HEK293 (cell line): Measurements from ENCODE around the gene STMN1.

Experiments used
- AEBP2 ChIP-seq: fragments of 450-650 bp; formaldehyde crosslinking; IDR thresholded peaks from 2 replicates; pipeline ENCODE4 v1.5.1; 2016; ENCODE audit warnings: missing biosample characterization, missing genetic modification characterization, borderline replicate concordance
- BCL11B ChIP-seq: fragments of 450-650 bp; formaldehyde crosslinking; IDR thresholded peaks from 2 replicates; pipeline ENCODE4 v1.5.1; 2016; ENCODE audit warnings: low read depth, missing biosample characterization, missing genetic modification characterization
- KLF10 ChIP-seq: fragments of 450-650 bp; IDR thresholded peaks from 2 replicates; pipeline ENCODE4 v1.5.1; 2018; ENCODE audit warnings: missing biosample characterization, mild to moderate bottlenecking, missing genetic modification characterization
- KLF17 ChIP-seq: fragments of 450-650 bp; formaldehyde crosslinking; IDR thresholded peaks from 2 replicates; pipeline ENCODE4 v1.5.1; 2016; ENCODE audit warnings: missing biosample characterization, missing genetic modification characterization
- KLF8 ChIP-seq: fragments of 450-650 bp; formaldehyde crosslinking; IDR thresholded peaks from 2 replicates; pipeline ENCODE4 v1.5.1; 2016; ENCODE audit warnings: missing biosample characterization, missing genetic modification characterization
- PATZ1 ChIP-seq: fragments of 450-650 bp; formaldehyde crosslinking; IDR thresholded peaks from 2 replicates; pipeline ENCODE4 v1.5.1; 2016; ENCODE audit warnings: missing biosample characterization, missing genetic modification characterization
- PRDM1 ChIP-seq: fragments of 450-650 bp; formaldehyde crosslinking; IDR thresholded peaks from 2 replicates; pipeline ENCODE4; 2016; ENCODE audit warnings: missing biosample characterization, missing genetic modification characterization
- ZEB2 ChIP-seq: fragments of 450-650 bp; formaldehyde crosslinking; IDR thresholded peaks from 2 replicates; pipeline ENCODE4 v1.5.1; 2016; ENCODE audit warnings: missing biosample characterization, missing genetic modification characterization
- ZIC2 ChIP-seq: fragments of 450-650 bp; formaldehyde crosslinking; IDR thresholded peaks from 2 replicates; pipeline ENCODE4 v1.5.1; 2016; ENCODE audit warnings: missing biosample characterization, missing genetic modification characterization
- ZNF10 ChIP-seq: fragments of 450-650 bp; formaldehyde crosslinking; IDR thresholded peaks from 2 replicates; pipeline ENCODE4 v1.5.1; 2017; ENCODE audit warnings: missing biosample characterization, missing genetic modification characterization
- ZNF16 ChIP-seq: fragments of 450-650 bp; formaldehyde crosslinking; IDR thresholded peaks from 2 replicates; pipeline ENCODE4 v1.5.1; 2016; ENCODE audit warnings: low read depth, missing biosample characterization, missing genetic modification characterization
- ZNF169 ChIP-seq: fragments of 450-650 bp; formaldehyde crosslinking; IDR thresholded peaks from 2 replicates; pipeline ENCODE4 v1.5.1; 2016; ENCODE audit warnings: missing biosample characterization, missing genetic modification characterization
- ZNF19 ChIP-seq: fragments of 450-650 bp; formaldehyde crosslinking; IDR thresholded peaks from 2 replicates; pipeline ENCODE4; 2016; ENCODE audit warnings: missing biosample characterization, missing genetic modification characterization, low read depth
- ZNF302 ChIP-seq: fragments of 450-650 bp; formaldehyde crosslinking; IDR thresholded peaks from 2 replicates; pipeline ENCODE4 v1.5.1; 2016; ENCODE audit warnings: missing biosample characterization, missing genetic modification characterization, low read depth
- ZNF335 ChIP-seq: fragments of 450-650 bp; formaldehyde crosslinking; conservative IDR thresholded peaks from 2 replicates; pipeline ENCODE4 v1.5.1; 2016; ENCODE audit warnings: missing biosample characterization, missing genetic modification characterization
- ZNF416 ChIP-seq: fragments of 450-650 bp; formaldehyde crosslinking; IDR thresholded peaks from 2 replicates; pipeline ENCODE4 v1.5.1; 2016; ENCODE audit warnings: missing biosample characterization, missing genetic modification characterization
- ZNF473 ChIP-seq: fragments of 450-650 bp; formaldehyde crosslinking; IDR thresholded peaks from 2 replicates; pipeline ENCODE4 v1.5.1; 2017; ENCODE audit warnings: missing biosample characterization, missing genetic modification characterization
- ZNF48 ChIP-seq: fragments of 450-650 bp; formaldehyde crosslinking; IDR thresholded peaks from 2 replicates; pipeline ENCODE4 v1.5.1; 2016; ENCODE audit warnings: missing biosample characterization, missing genetic modification characterization
- ZNF560 ChIP-seq: fragments of 450-650 bp; formaldehyde crosslinking; IDR thresholded peaks from 2 replicates; pipeline ENCODE4 v1.5.1; 2017; ENCODE audit warnings: missing biosample characterization, missing genetic modification characterization, borderline replicate concordance
- ZNF670 ChIP-seq: fragments of 450-650 bp; formaldehyde crosslinking; IDR thresholded peaks from 2 replicates; pipeline ENCODE4 v1.5.1; 2016; ENCODE audit warnings: missing biosample characterization, missing genetic modification characterization, low read depth
- ZNF677 ChIP-seq: fragments of 450-650 bp; IDR thresholded peaks from 2 replicates; pipeline ENCODE4 v1.5.0; 2018; ENCODE audit warnings: missing biosample characterization, mild to moderate bottlenecking, missing genetic modification characterization, moderate library complexity
- ZNF704 ChIP-seq: fragments of 450-650 bp; formaldehyde crosslinking; IDR thresholded peaks from 2 replicates; pipeline ENCODE4 v1.5.1; 2016; ENCODE audit warnings: missing biosample characterization, missing genetic modification characterization
- ZNF785 ChIP-seq: fragments of 450-650 bp; formaldehyde crosslinking; IDR thresholded peaks from 2 replicates; pipeline ENCODE4 v1.5.1; 2016; ENCODE audit warnings: missing biosample characterization, missing genetic modification characterization

The STMN1 gene

GRCh38 chr1:25922056-25922970 is 16.1 kb upstream of the STMN1 start (continued):
- 0 out of 2 replicates have a peak, but pooled peaks have one; percentile 30 for TF ChIP-seq PATZ1 (tag by site-specific recombination)
- no peak; the same call in 1 of the 2 replicates for TF ChIP-seq ZNF335 (tag by site-specific recombination)
- TF ChIP-seq ZNF48 (tag by site-specific recombination) = no peak
- no peak for TF ChIP-seq AEBP2 (tag by site-specific recombination)
- TF ChIP-seq ZNF16 = no peak
- TF ChIP-seq PRDM1 (tag by site-specific recombination) = no peak
- no peak for TF ChIP-seq ZNF704 (tag by site-specific recombination)
- TF ChIP-seq ZNF416 (tag by site-specific recombination) = no peak
- TF ChIP-seq ZNF10 (tag by site-specific recombination) = no peak
- peak; percentile 68 for TF ChIP-seq KLF10 (tag by site-specific recombination)
- TF ChIP-seq ZNF560 (tag by site-specific recombination) = no peak
- TF ChIP-seq ZEB2 (tag by site-specific recombination) = no peak
- no peak for TF ChIP-seq ZNF302 (tag by site-specific recombination)
- TF ChIP-seq ZNF670 (tag by site-specific recombination) = no peak
- TF ChIP-seq ZNF473 (tag by site-specific recombination) = no peak
- no peak for TF ChIP-seq ZNF785
- TF ChIP-seq ZNF19 (tag by site-specific recombination) = no peak
- TF ChIP-seq ZNF169 (tag by site-specific recombination) = no peak
- no peak for TF ChIP-seq ZNF677 (tag by site-specific recombination)
- TF ChIP-seq KLF8 (tag by site-specific recombination) = no peak
- TF ChIP-seq BCL11B (tag by site-specific recombination) = no peak
- 0 out of 2 replicates have a peak, but pooled peaks have one; percentile 25 for TF ChIP-seq KLF17 (tag by site-specific recombination)
- no peak for TF ChIP-seq ZIC2 (tag by site-specific recombination)
